Activated T-cell treated with anti-CD3 and anti-CD28 coated beads, Interleukin-2, amount 50 U/mL, for 72 hours (primary cell): ENCODE measurements around the gene LRRC4C. TPM values are rescaled to one million over a fixed set of nuclear protein-coding genes. Genes with fewer than 3 reads are reported as not detected.
"Not testable (repeated sequence)": the region's sequence is repeated elsewhere in the genome, so short reads cannot be mapped to it uniquely, and the experiment has no call there.

Experiments used
- ATAC-seq, 2 donors: fragments of 150-1000 bp; cut with Tn5 transposase; replicated peaks in 1 of 2; 2 replicates each; pipeline ENCODE4 v1.10.0; 2021; ENCODE audit warnings: moderate library complexity in 2 of 2, mild to moderate bottlenecking in 1 of 2
- DNase-seq, 2 donors: peaks; one replicate each; pipeline ENCODE4 v3.0.0; 2021 to 2022; ENCODE audit warnings: mixed read lengths in 1 of 2
- H3K27ac Mint-ChIP-seq: one replicate; pipeline ENCODE4 v1.8.0; 2022; ENCODE audit warnings: mild to moderate bottlenecking, moderate library complexity, mixed read lengths
- H3K27me3 Mint-ChIP-seq: one replicate; pipeline ENCODE4 v1.8.0; 2022; ENCODE audit warnings: low read depth, mixed read lengths
- H3K36me3 Mint-ChIP-seq, 2 donors: one replicate each; pipeline ENCODE4 v1.8.0; 2022; ENCODE audit warnings: mixed read lengths in 2 of 2, mild to moderate bottlenecking in 1 of 2; ENCODE audit not compliant: insufficient read depth in 2 of 2
- H3K4me1 Mint-ChIP-seq: one replicate; pipeline ENCODE4 v1.8.0; 2022; ENCODE audit warnings: low read depth, mixed read lengths
- H3K4me3 Mint-ChIP-seq, 2 donors: one replicate each; pipeline ENCODE4 v1.8.0; 2022; ENCODE audit warnings: mild to moderate bottlenecking in 2 of 2, mixed read lengths in 2 of 2, moderate library complexity in 2 of 2
- H3K9me3 Mint-ChIP-seq, 2 donors: one replicate each; pipeline ENCODE4 v1.8.0; 2022; ENCODE audit warnings: mixed read lengths in 2 of 2
- total RNA-seq, 2 donors: library from RNA; stranded (reverse); gene quantifications; one replicate each; pipeline ENCODE4 v1.2.3, GENCODE V29; 2022

Gene LRRC4C
- total RNA-seq, 2 donors from 2014 or later = not detected

- Mint-ChIP-seq H3K27me3 (no peaks in the 10 kb centered on the region), H3K9me3 (peaks cover 13% of the 10 kb centered on the region in 2 donors), H3K4me3 (no peak overlapping the region), H3K27ac (no peak overlapping the region), H3K36me3 (peaks cover 0 to 1% of the 10 kb centered on the region in 2 donors), H3K4me1 (no peaks in the 10 kb centered on the region)
- ATAC-seq (no peak), DNase-seq (no peak)
These were observed 579.5 kb downstream of the LRRC4C start for GRCh38 chr11:40879911-40880310.

GRCh38 chr11:40877981-40878380, 581.5 kb downstream of the LRRC4C start:
- Mint-ChIP-seq H3K36me3 (peaks cover 0 to 1% of the 10 kb centered on the region in 2 donors), H3K27me3 (no peaks in the 10 kb centered on the region), H3K9me3 (peaks cover 8 to 12% of the 10 kb centered on the region in 2 donors), H3K27ac (no peak overlapping the region), H3K4me3 (no peak overlapping the region), H3K4me1 (no peaks in the 10 kb centered on the region)
- ATAC-seq = no peak
- no peak for DNase-seq

GRCh38 chr11:40877256-40877655, 582.2 kb downstream of the LRRC4C start:
- no peak for DNase-seq
- H3K4me3 Mint-ChIP-seq = no peak overlapping the region
- no peaks in the 10 kb centered on the region for H3K27me3 Mint-ChIP-seq
- H3K27ac Mint-ChIP-seq = no peak overlapping the region
- no peaks in the 10 kb centered on the region for H3K4me1 Mint-ChIP-seq
- peaks cover 0 to 1% of the 10 kb centered on the region in 2 donors for H3K36me3 Mint-ChIP-seq
- no peak for ATAC-seq
- peaks cover 5 to 9% of the 10 kb centered on the region in 2 donors for H3K9me3 Mint-ChIP-seq

GRCh38 chr11:40867991-40868632, 591.3 kb downstream of the LRRC4C start:
- H3K27me3 Mint-ChIP-seq = no peaks in the 10 kb centered on the region
- H3K27ac Mint-ChIP-seq = no peak overlapping the region
- DNase-seq = no peak
- no peak overlapping the region for H3K4me3 Mint-ChIP-seq
- H3K36me3 Mint-ChIP-seq = no peaks in the 10 kb centered on the region
- peaks cover 12 to 18% of the 10 kb centered on the region in 2 donors for H3K9me3 Mint-ChIP-seq
- H3K4me1 Mint-ChIP-seq = no peaks in the 10 kb centered on the region
- no peak for ATAC-seq

GRCh38 chr11:40857754-40858153, 601.7 kb downstream of the LRRC4C start:
- not testable (repeated sequence) for H3K27me3 Mint-ChIP-seq, H3K4me1 Mint-ChIP-seq, H3K27ac Mint-ChIP-seq, H3K36me3 Mint-ChIP-seq, H3K9me3 Mint-ChIP-seq, DNase-seq, ATAC-seq, H3K4me3 Mint-ChIP-seq

- DNase-seq = no peak
- no peak for ATAC-seq
- no peaks in the 10 kb centered on the region for H3K27me3 Mint-ChIP-seq
- H3K4me3 Mint-ChIP-seq = no peak overlapping the region
- H3K27ac Mint-ChIP-seq = no peak overlapping the region
- H3K4me1 Mint-ChIP-seq = no peaks in the 10 kb centered on the region
- H3K9me3 Mint-ChIP-seq = peaks cover 12 to 15% of the 10 kb centered on the region in 2 donors
- no peaks in the 10 kb centered on the region for H3K36me3 Mint-ChIP-seq
These were observed 616.6 kb downstream of the LRRC4C start for GRCh38 chr11:40842750-40843339.

- DNase-seq = no peak
- no peaks in the 10 kb centered on the region for H3K4me1 Mint-ChIP-seq
- no peaks in the 10 kb centered on the region for H3K27me3 Mint-ChIP-seq
- ATAC-seq = no peak
- H3K9me3 Mint-ChIP-seq = peaks cover 11 to 12% of the 10 kb centered on the region in 2 donors
- no peak overlapping the region for H3K4me3 Mint-ChIP-seq
- no peak overlapping the region for H3K27ac Mint-ChIP-seq
- H3K36me3 Mint-ChIP-seq = no peaks in the 10 kb centered on the region
These were observed 618.2 kb downstream of the LRRC4C start for GRCh38 chr11:40841231-40841630.

- H3K36me3 Mint-ChIP-seq = no peaks in the 10 kb centered on the region
- H3K4me1 Mint-ChIP-seq = no peaks in the 10 kb centered on the region
- no peak for DNase-seq
- H3K4me3 Mint-ChIP-seq = no peak overlapping the region
- no peak for ATAC-seq
- H3K27ac Mint-ChIP-seq = no peak overlapping the region
- no peaks in the 10 kb centered on the region for H3K27me3 Mint-ChIP-seq
- peaks cover 9 to 10% of the 10 kb centered on the region in 2 donors for H3K9me3 Mint-ChIP-seq
These were observed 621.2 kb downstream of the LRRC4C start for GRCh38 chr11:40838181-40838683.

- H3K27me3 Mint-ChIP-seq = no peaks in the 10 kb centered on the region
- H3K36me3 Mint-ChIP-seq = no peaks in the 10 kb centered on the region
- H3K4me3 Mint-ChIP-seq = no peak overlapping the region
- no peak overlapping the region for H3K27ac Mint-ChIP-seq
- ATAC-seq (no peak), DNase-seq (no peak)
- H3K9me3 Mint-ChIP-seq = peaks cover 7 to 9% of the 10 kb centered on the region in 2 donors
- H3K4me1 Mint-ChIP-seq = no peaks in the 10 kb centered on the region
These were observed 632.3 kb downstream of the LRRC4C start for GRCh38 chr11:40827116-40827515.

GRCh38 chr11:40826601-40827000, 632.9 kb downstream of the LRRC4C start:
- ATAC-seq = no peak
- no peak overlapping the region for H3K4me3 Mint-ChIP-seq
- H3K4me1 Mint-ChIP-seq = no peaks in the 10 kb centered on the region
- no peaks in the 10 kb centered on the region for H3K27me3 Mint-ChIP-seq
- H3K9me3 Mint-ChIP-seq = peaks cover 9% of the 10 kb centered on the region in 2 donors
- DNase-seq = no peak
- H3K36me3 Mint-ChIP-seq = no peaks in the 10 kb centered on the region
- no peak overlapping the region for H3K27ac Mint-ChIP-seq

- H3K27ac Mint-ChIP-seq = no peak overlapping the region
- DNase-seq (no peak), ATAC-seq (no peak)
- no peaks in the 10 kb centered on the region for H3K36me3 Mint-ChIP-seq
- no peak overlapping the region for H3K4me3 Mint-ChIP-seq
- H3K27me3 Mint-ChIP-seq = no peaks in the 10 kb centered on the region
- peaks cover 7% of the 10 kb centered on the region in 2 donors for H3K9me3 Mint-ChIP-seq
- no peaks in the 10 kb centered on the region for H3K4me1 Mint-ChIP-seq
These were observed 634.1 kb downstream of the LRRC4C start for GRCh38 chr11:40825201-40825834.

- Mint-ChIP-seq H3K9me3 (peaks cover 9 to 25% of the 10 kb centered on the region in 2 donors), H3K27ac (no peak overlapping the region), H3K4me3 (no peak overlapping the region), H3K4me1 (no peaks in the 10 kb centered on the region), H3K27me3 (no peaks in the 10 kb centered on the region), H3K36me3 (no peaks in the 10 kb centered on the region)
- DNase-seq (no peak), ATAC-seq (no peak)
These were observed 640.2 kb downstream of the LRRC4C start for GRCh38 chr11:40819230-40819629.

- H3K4me1 Mint-ChIP-seq = no peaks in the 10 kb centered on the region
- ATAC-seq (no peak), DNase-seq (no peak)
- no peaks in the 10 kb centered on the region for H3K36me3 Mint-ChIP-seq
- H3K9me3 Mint-ChIP-seq = peaks cover 8 to 20% of the 10 kb centered on the region in 2 donors
- no peaks in the 10 kb centered on the region for H3K27me3 Mint-ChIP-seq
- H3K4me3 Mint-ChIP-seq = no peak overlapping the region
- no peak overlapping the region for H3K27ac Mint-ChIP-seq
These were observed 642.5 kb downstream of the LRRC4C start for GRCh38 chr11:40816976-40817375.
